HG03103 (cell line): ENCODE data around the gene NCKAP5.
"Not testable (repeated sequence)": the region's sequence is repeated elsewhere in the genome, so short reads cannot be mapped to it uniquely, and the experiment has no call there.

ENCODE experiments used
- ATAC-seq: cut with Tn5 transposase; IDR thresholded peaks from one replicate; pipeline ENCODE4 v1.9.1; 2021; ENCODE audit warnings: low read depth; ENCODE audit not compliant: unreplicated experiment

NCKAP5 gene

DNA sequence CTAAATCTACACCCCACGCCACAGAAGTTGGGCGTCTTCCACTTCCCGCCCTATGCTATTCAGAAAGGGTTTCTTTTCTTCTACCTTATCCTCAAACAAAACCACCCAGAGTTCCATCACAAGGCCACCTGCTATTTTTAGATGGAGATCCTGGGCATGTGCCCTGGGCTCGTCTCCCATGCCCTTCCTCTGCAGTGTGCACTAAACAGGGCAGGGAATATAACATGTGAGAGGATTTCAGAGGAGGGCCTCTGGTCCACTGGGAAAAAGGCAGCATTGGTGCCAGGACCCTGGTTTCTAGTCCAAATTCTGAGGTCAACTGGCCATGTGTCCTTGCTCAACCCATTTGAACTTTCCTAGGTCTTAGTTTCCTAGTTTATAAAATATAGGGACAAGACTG lies 320.0 kb downstream of the NCKAP5 start:
- ATAC-seq = no peak

DNA sequence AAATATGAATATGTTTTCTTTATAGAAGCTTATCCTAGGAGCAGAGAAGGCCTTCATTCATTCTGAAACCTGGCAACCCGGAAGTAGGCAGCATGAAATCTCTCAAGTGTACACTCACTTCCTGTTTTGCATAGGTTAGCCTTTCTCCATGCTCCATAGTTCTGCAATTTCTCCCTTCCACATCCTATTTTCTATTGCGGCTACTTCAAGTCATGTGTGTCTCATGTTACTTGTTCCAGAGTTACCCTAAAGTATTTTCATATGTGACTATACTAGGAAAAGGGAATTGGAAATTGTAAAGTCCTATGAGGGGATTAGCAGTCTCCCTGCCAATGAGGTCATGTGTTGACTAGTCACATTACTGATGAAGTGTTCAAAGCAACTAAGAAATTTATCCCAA lies 320.6 kb downstream of the NCKAP5 start:
- ATAC-seq = peak; percentile 76

DNA sequence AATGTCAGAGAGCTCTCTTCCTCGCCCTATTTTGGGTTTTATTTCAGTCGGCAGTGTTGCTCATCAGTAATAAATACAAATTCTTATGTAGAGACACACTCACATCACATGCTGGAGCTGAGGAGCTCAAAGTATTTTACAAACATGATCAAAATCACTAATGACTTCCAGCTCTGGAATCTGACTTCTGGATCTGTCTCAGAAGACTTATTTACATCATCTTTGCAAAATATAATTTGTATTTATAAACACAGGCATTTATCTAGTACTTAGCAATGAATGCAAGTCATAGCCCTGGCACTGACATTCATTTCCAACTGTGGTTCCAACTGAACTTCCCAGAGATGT lies 327.1 kb downstream of the NCKAP5 start:
- ATAC-seq = no peak

DNA sequence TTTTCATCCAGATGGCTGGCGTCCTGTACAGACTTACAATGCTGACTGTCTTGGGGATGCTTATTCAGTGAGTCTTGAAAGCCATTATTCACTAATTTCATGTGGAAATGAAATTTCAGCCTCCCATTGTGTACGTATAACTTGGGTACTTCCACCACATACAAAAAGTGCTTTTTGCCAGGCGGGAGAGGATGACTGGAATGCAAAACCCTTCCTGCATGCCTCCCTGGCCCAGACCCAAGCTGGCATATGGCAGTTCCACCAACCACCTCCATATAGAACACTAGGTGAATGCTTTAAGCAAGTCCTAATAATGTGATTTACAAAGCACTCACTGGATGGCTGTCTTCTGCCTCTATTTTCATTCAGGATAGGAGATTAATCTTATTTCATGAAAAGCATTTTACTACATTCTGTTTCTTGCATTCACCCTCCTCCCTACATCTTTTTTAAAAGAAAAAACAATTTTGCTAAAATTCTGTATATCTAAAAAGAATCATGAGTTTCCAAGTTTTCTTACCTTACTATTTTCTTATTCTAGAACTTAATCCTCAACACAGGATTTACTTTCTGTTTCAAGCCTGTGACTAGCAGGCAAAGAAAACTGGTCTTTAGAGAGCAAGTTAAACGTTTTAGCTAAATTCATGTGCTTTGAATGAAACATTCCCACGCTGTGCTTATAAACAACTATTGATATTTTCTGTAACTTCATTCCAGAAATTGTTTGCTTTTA lies 327.6 kb downstream of the NCKAP5 start:
- no peak for ATAC-seq

DNA sequence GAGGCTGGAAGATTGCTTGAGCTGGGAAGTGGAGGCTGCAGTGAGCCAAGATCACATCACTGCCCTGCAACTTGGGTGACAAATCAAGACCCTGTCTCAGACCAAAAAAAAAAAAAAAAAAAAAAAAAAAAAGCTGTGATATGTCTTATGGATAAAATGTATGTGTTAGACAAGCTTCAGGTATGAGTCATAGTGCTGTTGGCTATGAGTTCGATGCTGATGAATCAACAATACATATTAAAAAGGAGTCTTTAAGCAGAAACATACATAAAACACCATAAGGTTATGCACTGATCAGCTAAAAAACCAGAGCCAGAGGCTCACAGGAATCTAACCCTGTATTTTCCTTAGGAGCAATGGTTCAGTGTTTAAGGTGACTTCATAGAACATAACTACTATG lies 332.3 kb downstream of the NCKAP5 start:
- no peak for ATAC-seq

DNA sequence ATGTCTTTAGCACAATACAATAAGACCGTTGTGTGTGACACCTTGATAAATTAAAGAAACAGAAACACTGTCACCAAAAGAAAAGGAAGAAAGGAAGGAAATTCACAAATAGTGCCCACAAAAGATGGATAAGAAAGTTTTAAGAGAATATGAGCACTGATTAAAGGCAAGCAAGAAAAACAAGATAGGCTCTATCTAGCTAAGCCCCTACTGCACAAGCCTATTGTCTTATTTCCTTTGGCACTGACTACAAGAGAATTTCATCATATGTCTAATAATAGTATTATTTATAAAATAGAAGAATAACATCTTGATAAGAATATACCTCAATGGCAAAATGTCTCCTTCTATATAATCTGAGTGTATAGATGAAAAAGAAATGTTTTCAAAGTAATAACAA lies 335.7 kb downstream of the NCKAP5 start:
- no peak for ATAC-seq

DNA sequence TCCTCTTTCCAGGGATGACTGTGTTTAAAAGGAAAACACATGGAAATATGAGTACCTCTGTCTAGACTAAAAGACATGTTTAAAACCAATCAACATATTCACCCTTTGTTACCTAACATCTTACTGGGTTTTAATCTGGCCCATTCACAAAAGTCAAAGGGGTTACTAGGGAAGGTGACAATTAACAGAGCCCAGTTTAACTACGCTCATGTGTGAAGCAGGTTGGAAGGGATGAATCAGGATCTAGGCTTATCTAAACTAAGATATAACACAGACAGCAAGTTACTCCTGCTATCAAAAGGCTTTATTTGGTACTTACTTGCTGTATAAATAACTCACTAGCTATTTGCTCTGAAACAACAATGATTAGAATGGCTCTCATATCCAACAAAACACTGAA lies 337.0 kb downstream of the NCKAP5 start:
- no peak for ATAC-seq

DNA sequence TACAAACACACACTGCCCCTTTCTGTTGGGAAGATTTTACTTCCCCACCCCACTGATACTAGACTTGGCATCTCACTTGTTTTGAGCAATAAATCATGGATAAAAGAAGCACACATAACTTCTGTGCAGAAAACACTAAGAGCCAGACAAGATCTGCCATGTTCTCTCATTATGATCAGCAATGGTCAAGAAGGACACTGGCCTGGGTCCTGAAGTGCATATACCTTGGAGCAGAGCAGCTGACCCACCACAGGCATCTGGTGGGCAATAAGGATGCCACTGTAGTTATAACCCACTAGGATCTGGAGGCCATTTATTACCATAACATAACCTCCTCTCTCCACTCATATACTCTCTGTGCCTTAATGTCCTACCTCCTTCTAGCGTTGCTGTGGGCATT lies 338.3 kb downstream of the NCKAP5 start:
- no peak for ATAC-seq

DNA sequence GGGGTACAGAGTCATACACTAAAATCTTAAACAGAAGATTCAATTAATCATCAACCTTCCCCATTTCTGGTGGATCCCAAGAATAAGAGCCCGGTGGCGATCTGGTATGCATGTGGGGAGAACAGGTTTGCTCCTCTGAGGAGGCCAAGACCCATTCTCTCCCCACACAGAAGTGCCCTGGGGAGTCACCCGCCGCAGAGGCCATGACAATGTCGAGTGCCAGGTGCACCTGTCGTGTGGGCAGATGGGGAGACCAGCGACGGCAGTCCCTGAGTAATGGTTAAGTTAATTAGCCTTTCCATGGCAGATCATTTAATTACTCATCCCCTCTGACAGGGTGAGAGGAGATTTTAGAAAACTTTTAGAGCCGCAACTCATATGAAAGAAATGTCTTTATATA lies 345.0 kb downstream of the NCKAP5 start:
- no peak for ATAC-seq

DNA sequence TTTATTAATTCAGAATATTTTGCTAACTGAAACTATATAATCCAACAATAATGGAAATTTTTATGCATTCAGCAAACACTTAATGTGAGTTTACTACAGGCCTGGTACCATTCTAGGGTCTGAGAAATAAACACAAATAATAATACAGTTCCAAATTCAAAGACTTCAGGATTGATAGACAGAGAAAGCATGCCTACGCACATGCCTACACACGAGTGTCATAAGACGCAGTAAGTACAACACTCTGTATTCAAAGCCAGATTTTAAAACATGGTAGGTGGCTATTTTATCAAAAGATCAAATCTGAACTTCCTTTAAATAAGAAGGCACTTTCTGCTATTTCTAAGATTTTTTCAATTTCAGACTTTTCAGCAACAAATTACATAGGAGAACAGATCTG lies 346.9 kb downstream of the NCKAP5 start:
- ATAC-seq = no peak

DNA sequence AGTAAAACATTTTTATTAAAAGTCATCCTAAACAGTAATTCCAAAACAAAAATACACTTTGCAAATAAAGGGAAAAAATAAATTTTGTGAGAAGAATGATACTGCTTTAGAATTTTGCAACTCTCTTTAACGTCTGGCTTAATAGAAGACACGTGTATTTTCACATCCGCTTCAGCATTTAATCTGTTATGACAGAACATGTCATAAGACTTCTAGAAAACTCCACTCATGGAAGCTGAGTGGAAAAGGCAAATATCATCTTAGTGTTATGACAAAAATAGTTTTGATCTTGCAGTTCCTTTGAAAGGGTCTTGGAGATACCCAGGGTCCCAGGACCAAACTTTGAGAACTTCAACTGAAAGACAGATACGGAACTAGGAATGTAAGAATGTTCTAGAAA lies 350.1 kb downstream of the NCKAP5 start:
- no peak for ATAC-seq

DNA sequence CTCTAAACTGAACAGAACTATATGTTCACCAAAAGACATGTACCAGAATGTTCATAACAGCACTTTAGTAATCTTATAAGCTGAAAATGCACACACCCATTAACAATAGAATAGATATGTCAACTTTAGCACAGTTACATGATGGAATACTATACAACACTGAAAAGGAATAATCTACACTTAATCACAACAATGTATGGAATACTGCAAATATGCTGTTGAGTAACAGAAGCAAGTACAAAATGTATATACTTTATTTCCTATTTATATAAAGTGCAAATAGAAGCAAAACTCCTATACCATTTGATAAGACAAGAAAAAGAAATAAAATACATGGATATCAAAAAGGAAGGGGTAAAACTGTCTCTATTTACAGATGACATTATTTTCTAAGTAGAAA lies 352.8 kb downstream of the NCKAP5 start:
- no peak for ATAC-seq

DNA sequence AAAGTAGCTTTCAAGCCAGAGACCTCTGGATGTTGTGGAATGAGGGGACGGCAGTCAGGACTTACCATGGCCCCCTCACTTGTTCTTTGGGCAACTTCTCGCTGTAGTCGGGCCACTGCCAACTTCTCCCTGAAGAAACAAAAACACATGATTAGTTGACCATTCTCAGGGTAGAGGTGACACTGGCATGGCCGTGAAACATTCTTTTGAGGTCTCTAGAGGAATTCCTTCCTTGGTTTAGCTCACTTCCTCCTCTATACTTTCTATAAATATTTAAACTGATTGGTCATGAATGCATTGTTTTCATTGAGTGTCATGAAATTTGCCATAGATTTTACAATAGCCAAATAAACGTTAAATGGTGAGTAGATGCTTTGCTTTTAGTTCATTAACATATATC lies 354.6 kb downstream of the NCKAP5 start:
- no peak for ATAC-seq

DNA sequence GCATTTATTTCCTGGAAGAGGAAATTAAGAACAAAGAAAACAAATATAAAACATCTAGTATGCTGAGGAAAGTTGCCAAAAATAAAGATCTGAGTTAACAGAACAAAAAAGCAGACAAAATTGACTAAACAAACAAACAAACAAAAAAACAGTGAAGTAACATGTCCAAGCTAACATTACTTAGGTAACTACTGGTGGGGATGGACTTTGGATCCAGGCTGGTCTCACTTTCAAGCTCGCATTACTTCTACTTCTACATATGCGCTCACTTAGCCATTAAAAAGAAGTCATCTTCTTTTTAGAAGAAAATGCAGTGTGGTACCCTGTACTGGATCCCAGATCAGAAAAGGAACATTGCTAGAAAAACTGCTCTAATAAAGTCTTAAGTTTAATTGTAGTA lies 358.9 kb downstream of the NCKAP5 start:
- no peak for ATAC-seq

DNA sequence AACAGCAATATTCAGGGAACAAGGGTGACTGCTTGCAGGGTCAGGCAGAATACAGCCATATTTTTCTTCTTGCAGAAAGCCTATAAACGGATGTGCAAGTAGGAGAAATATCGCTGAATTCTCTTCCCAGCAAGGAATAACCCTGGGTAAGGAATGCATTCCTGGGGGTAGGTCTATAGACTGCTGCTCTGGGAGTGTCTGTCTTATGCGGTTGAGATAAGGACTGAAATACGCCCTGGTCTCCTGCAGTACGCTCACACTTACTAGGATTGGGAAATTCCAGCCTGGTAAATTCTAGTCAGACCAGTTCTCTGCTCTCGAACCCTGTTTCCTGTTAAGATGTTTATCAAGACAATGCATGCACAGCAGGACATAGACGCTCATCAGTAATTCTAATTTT lies 361.6 kb downstream of the NCKAP5 start:
- ATAC-seq = not testable (repeated sequence)

DNA sequence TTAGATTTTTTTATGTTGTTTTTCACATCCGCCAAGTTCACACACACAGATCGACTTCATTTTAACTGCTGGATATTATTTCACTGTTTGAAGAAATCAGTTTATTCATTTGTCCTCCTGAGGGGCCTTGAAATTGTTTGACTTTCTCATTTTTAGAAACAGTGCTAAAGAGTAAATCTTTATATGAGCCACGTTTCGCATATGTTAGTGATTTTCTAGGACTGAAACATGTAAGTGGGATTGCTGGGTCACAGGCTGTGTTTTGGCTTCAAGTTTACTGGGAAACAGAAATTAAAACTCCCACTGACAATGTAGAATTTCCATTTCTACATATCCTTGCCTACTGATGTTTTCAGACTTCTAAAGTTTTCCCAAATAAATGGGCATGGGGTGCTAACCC lies 363.8 kb downstream of the NCKAP5 start:
- ATAC-seq = no peak

DNA sequence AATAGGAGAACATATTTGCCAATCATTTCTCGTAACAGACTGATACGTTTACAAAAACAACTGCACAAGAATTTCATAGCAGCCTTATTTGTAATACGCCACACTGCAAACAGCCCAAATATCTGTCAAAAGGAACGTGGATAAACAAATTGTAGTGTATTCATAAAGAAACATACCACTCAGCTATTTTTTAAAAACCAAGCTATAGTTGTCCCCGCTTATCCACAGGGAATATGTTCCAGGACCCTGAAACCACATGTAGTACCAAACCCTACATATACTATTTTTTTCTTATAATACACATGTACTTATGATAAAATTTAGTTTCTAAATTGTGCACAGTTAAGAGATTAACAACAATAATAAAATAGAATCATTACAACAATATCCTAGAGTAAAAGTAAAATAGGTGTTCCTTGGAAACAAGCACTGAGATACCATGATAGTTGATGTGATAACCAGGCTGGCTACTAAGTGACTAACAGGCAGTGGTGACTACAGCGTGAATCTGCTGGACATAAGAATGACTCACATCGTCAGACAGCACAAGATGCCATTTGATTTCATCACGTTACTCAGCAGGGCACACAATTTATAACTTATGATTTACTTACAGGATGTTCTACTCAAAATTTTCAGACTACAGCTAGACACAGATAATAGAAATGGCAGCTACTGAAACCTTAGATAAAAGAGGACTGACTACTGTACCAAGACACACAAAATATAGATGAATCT lies 367.4 kb downstream of the NCKAP5 start:
- no peak for ATAC-seq

DNA sequence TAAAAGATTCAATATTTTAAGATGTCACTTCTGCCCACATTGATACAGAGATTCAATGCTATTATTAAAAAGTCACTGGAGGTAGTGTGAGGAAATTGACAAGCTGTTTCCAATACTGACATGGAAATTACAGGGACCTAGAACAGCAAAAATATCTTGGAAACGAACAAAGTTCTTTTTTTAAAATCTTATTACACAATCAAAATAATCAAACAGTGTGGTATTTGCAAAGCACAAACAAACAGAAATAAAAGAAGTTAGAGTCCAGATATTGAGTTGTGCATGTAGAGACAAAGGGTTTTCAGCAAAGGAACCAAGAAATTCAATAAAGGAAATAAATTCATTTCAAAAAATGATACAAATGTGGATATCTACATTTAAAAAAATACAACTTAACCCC lies 369.6 kb downstream of the NCKAP5 start:
- no peak for ATAC-seq

DNA sequence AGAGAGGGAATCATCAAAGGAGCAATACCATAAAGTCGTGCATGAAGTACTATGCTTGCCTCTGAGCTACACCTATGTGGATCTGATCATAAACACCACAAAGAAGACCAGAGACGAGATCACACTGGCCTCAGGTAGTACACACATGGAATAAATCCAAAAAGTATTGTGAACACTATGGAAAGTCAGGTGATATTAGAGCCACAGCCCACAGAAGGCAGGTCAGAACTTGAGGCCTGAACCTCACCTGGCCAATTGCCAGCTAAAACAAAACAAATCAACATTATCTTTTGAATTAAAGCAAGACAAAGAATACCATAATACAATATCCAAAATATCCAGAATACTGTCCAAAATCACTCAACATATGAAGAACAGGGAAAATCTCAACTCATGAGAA lies 371.1 kb downstream of the NCKAP5 start:
- no peak for ATAC-seq

DNA sequence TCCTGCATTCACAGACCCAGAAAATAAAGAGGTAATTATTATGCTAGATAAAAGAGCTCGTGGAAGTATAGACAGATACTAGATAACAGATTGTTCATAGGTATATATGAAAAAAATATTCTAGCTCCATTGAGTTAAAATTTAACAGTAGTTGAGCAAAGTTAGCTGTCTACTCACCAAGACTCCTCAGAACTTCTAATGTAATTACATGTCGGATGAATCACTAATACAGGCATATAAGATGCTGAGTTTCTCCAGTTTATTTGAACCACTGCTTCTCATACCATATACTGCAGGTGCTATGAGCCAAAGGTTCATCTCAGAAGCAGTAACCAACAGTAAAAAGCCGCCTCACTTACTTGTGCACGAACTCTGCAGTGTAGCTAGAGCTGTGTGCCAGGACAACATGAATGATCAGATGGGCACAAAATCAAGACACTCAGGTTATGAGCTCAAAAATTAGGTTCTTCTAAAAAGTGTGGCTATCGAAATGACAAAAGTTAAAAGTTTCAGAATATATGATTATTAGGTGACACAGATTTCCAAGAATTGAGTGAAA lies 373.4 kb downstream of the NCKAP5 start:
- ATAC-seq = no peak

DNA sequence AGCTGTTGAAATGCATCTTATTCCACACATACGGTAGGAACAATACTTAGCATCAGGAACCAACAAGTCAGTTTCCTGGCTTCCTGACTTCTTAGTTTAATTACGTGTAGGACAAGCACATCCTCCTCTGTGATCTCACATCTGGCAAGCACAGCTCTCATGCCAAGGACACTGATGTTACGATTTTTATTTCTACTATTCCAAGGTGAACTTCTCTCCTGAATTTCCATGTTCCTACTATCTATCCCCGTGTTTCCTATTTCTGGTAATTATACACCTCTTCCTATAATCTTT lies 374.0 kb downstream of the NCKAP5 start:
- no peak for ATAC-seq
